VCaP (cell line): ENCODE measurements around the gene ST6GALNAC4.
A peak's percentile ranks its signal among the peaks of the same experiment; 100 is the strongest.

ENCODE experiments used
- H3K27ac ChIP-seq: fragments of 450-650 bp; 2 replicates; pipeline ENCODE4 v1.5.1; 2017
- CTCF ChIP-seq: fragments of 450-650 bp; conservative IDR thresholded peaks from 2 replicates; pipeline ENCODE4 v1.5.1; 2017; ENCODE audit warnings: mild to moderate bottlenecking, moderate library complexity

Gene ST6GALNAC4

GRCh38 chr9:127926906-127927200 is 10.0 kb upstream of the ST6GALNAC4 start:
- TF ChIP-seq CTCF = no peak
- no peak overlapping the region for H3K27ac ChIP-seq

GRCh38 chr9:127925959-127926905 is 9.4 kb upstream of the ST6GALNAC4 start:
- no peak for TF ChIP-seq CTCF
- no peak overlapping the region for H3K27ac ChIP-seq

- H3K27ac ChIP-seq = no peak overlapping the region
- TF ChIP-seq CTCF = no peak
Observed at GRCh38 chr9:127924736-127925444, 8.0 kb upstream of the ST6GALNAC4 start.

GRCh38 chr9:127923771-127924170 is 6.9 kb upstream of the ST6GALNAC4 start:
- TF ChIP-seq CTCF = no peak
- H3K27ac ChIP-seq = no peak overlapping the region

- H3K27ac ChIP-seq = no peak overlapping the region
- no peak for TF ChIP-seq CTCF
Observed at GRCh38 chr9:127923046-127923445, 6.2 kb upstream of the ST6GALNAC4 start.

GRCh38 chr9:127921557-127922120 is 4.8 kb upstream of the ST6GALNAC4 start:
- peak overlapping the region; percentile 22; the same call in 1 of the 2 replicates for H3K27ac ChIP-seq
- TF ChIP-seq CTCF = peak; percentile 94

GRCh38 chr9:127920794-127921193 is 4.0 kb upstream of the ST6GALNAC4 start:
- no peak for TF ChIP-seq CTCF
- H3K27ac ChIP-seq = no peak overlapping the region
